ENCODE measurements around the gene FEZ2. TPM values are rescaled to one million over a fixed set of nuclear protein-coding genes. Genes with fewer than 3 reads are reported as not detected.

Gene FEZ2
- total and polyA plus RNA-seq, 9 of the 15 experiments (the other 6 are each of a cell fraction or from before 2014, with no cell fraction given), result 9.9 to 35.5 (median 20.1) TPM

- TF ChIP-seq REST (IDR thresholded peaks at IDR 0.05; ENCODE audit: borderline replicate concordance) (no peak), REST (CRISPR knock-in tag; IDR thresholded peaks at IDR 0.05; ENCODE audit: low read depth) (no peak), MYNN (IDR thresholded peaks at IDR 0.05) (no peak), MYNN (CRISPR knock-in tag; IDR thresholded peaks at IDR 0.05) (no peak)
Observed at GRCh38 chr2:36541891-36542595, 55.9 kb downstream of the FEZ2 start (continued).

Measured in K562 (cell line).